Common myeloid progenitor, CD34-positive (primary cell): ENCODE measurements around the gene KREMEN1.
"Not testable (repeated sequence)": the region's sequence is repeated elsewhere in the genome, so short reads cannot be mapped to it uniquely, and the experiment has no call there.

Experiments used
- CTCF ChIA-PET: fragments of 350-600 bp; sonication (Branson Sonifier 250); formaldehyde crosslinking; loops from one replicate; lab custom pipeline; 2021; ENCODE audit warnings: antibody characterized with exemption; lab: Charles Lee
- POLR2A ChIA-PET: fragments of 350-600 bp; sonication (Branson Sonifier 250); formaldehyde crosslinking; loops from one replicate; lab custom pipeline; 2021; ENCODE audit warnings: antibody characterized with exemption; lab: Charles Lee
- DNase-seq, 3 donors: peaks; one replicate each; pipeline versions ENCODE4 v3.0.0 to v3.0.0-alpha.2; 2013
- H3K27ac ChIP-seq, 2 experiments: 1 replicate in 1 of 2; 2 replicates in 1 of 2; pipeline ENCODE4 v1.7.0; 2013; ENCODE audit warnings: inconsistent platforms in 2 of 2, low read length in 2 of 2, mild to moderate bottlenecking in 2 of 2, low read depth in 1 of 2, moderate library complexity in 1 of 2; ENCODE audit not compliant: severe bottlenecking in 2 of 2, insufficient read depth in 1 of 2, poor library complexity in 1 of 2
- H3K27me3 ChIP-seq, 5 experiments: replicated peaks in 2 of 5; 1 replicate in 3 of 5; 2 replicates in 2 of 5; pipeline versions ENCODE4 v1.6.1 to v1.7.0; 2013; ENCODE audit warnings: low read length in 4 of 5, mild to moderate bottlenecking in 2 of 5, moderate library complexity in 2 of 5, inconsistent platforms in 1 of 5; ENCODE audit not compliant: insufficient read depth in 5 of 5, control insufficient read depth in 4 of 5
- H3K36me3 ChIP-seq, 4 experiments: 1 replicate in 2 of 4; 2 replicates in 2 of 4; pipeline versions ENCODE4 v1.6.1 to v1.7.0; 2013; ENCODE audit warnings: low read length in 3 of 4, control low read depth in 1 of 4, mild to moderate bottlenecking in 1 of 4; ENCODE audit not compliant: control insufficient read depth in 4 of 4, insufficient read depth in 4 of 4
- H3K4me1 ChIP-seq, 4 experiments: 1 replicate in 3 of 4; 2 replicates in 1 of 4; pipeline versions ENCODE4 v1.6.1 to v1.7.1; 2013; ENCODE audit warnings: low read length in 3 of 4, mild to moderate bottlenecking in 3 of 4, control low read depth in 1 of 4, inconsistent platforms in 1 of 4, moderate library complexity in 1 of 4; ENCODE audit not compliant: control insufficient read depth in 4 of 4, insufficient read depth in 4 of 4; ENCODE audit errors: control extremely low read depth in 1 of 4
- H3K4me3 ChIP-seq, 7 experiments: 1 replicate in 4 of 7; 2 replicates in 3 of 7; pipeline versions ENCODE4 v1.5.1 to v1.7.0; 2013; ENCODE audit warnings: mild to moderate bottlenecking in 7 of 7, low read length in 6 of 7, moderate library complexity in 6 of 7, inconsistent platforms in 2 of 7, low read depth in 2 of 7, control low read depth in 1 of 7; ENCODE audit not compliant: insufficient read depth in 4 of 7, control insufficient read depth in 1 of 7; ENCODE audit errors: extremely low read depth in 1 of 7
- H3K9me3 ChIP-seq, 5 experiments: 1 replicate in 4 of 5; 2 replicates in 1 of 5; pipeline versions ENCODE4 v1.6.1 to v1.7.1; 2013; ENCODE audit warnings: low read length in 4 of 5, mild to moderate bottlenecking in 2 of 5, inconsistent platforms in 1 of 5, low read depth in 1 of 5, moderate library complexity in 1 of 5; ENCODE audit not compliant: control insufficient read depth in 4 of 5, insufficient read depth in 2 of 5; ENCODE audit errors: control extremely low read depth in 1 of 5
- WGBS: methylation state at CpG from one replicate; pipeline ENCODE4 v1.1.5; 2013; ENCODE audit not compliant: insufficient coverage; 5-methylcytosine and 5-hydroxymethylcytosine counted together

Gene KREMEN1

GRCh38 chr22:29039684-29040083 lies 33.2 kb upstream of the KREMEN1 start:
- CTCF ChIA-PET, result interaction anchor here (0.8 to 2.8 kb wide), 16 partner anchors 9 to 439 kb away, joined by 3 to 20 read pairs (median 4); partner anchors contain the start of gene ZNRF3
- H3K27ac ChIP-seq, H3K9me3 ChIP-seq, H3K4me3 ChIP-seq, H3K27me3 ChIP-seq, POLR2A ChIA-PET, DNase-seq, H3K36me3 ChIP-seq: not testable (repeated sequence)
- 100% methylated on average over 1 of the region's 4 CpGs for WGBS
- peaks cover 4 to 14% (median 13%) of the 10 kb centered on the region in 4 experiments for H3K4me1 ChIP-seq

GRCh38 chr22:29040385-29041275 lies 32.2 kb upstream of the KREMEN1 start:
- 33% methylated on average over 8 of the region's 9 CpGs for WGBS
- peak; percentile 83 to 91 (median 86) for DNase-seq
- Histone ChIP-seq H3K36me3 (peaks cover 0 to 7% (median 4%) of the 10 kb centered on the region in 4 experiments), H3K9me3 (no peaks in the 10 kb centered on the region), H3K4me3 (peak overlapping the region in 1 of 7 experiments; percentile 37), H3K27me3 (no peaks in the 10 kb centered on the region), H3K4me1 (peaks cover 4 to 14% (median 13%) of the 10 kb centered on the region in 4 experiments), H3K27ac (no peak overlapping the region)
- ChIA-PET POLR2A (no interaction called here), CTCF (interaction anchor here (0.6 to 4.6 kb wide), 29 partner anchors 9 to 445 kb away, joined by 3 to 27 read pairs (median 4); partner anchors contain the start of gene ZNRF3)

- Histone ChIP-seq H3K4me1 (peaks cover 4 to 14% (median 13%) of the 10 kb centered on the region in 4 experiments), H3K27me3 (no peaks in the 10 kb centered on the region), H3K4me3 (peak overlapping the region in 1 of 7 experiments; percentile 37), H3K36me3 (peaks cover 0 to 11% (median 7%) of the 10 kb centered on the region in 4 experiments), H3K27ac (no peak overlapping the region), H3K9me3 (no peaks in the 10 kb centered on the region)
- peak; percentile 42 to 77 (median 70) for DNase-seq
- WGBS, result 5% methylated on average over 2 of the region's 2 CpGs
- ChIA-PET POLR2A (no interaction called here), CTCF (interaction anchor here (0.7 to 4.6 kb wide), 19 partner anchors 9 to 441 kb away, joined by 3 to 27 read pairs (median 5); partner anchors contain the start of gene ZNRF3)
These were observed 31.4 kb upstream of the KREMEN1 start for GRCh38 chr22:29041408-29041807.

- CTCF ChIA-PET, result interaction anchor here (0.6 to 4.6 kb wide), 4 partner anchors 14 to 444 kb away, joined by 3 to 27 read pairs (median 3); no protein-coding TSS in a partner anchor
- POLR2A ChIA-PET, result no interaction called here
- Histone ChIP-seq H3K4me3 (no peak overlapping the region), H3K27me3 (no peaks in the 10 kb centered on the region), H3K4me1 (peaks cover 4 to 14% (median 13%) of the 10 kb centered on the region in 4 experiments), H3K9me3 (no peaks in the 10 kb centered on the region), H3K36me3 (peaks cover 0 to 29% (median 8%) of the 10 kb centered on the region in 4 experiments), H3K27ac (no peak overlapping the region)
- 95% methylated on average over 4 of the region's 7 CpGs for WGBS
- no peak for DNase-seq
These were observed 28.8 kb upstream of the KREMEN1 start for GRCh38 chr22:29043906-29044575.

GRCh38 chr22:29044657-29045176 lies 28.1 kb upstream of the KREMEN1 start:
- POLR2A ChIA-PET, result no interaction called here
- CTCF ChIA-PET, result interaction anchor here (0.6 to 1.5 kb wide), 3 partner anchors 187 to 444 kb away, joined by 3 read pairs; no protein-coding TSS in a partner anchor

GRCh38 chr22:29048822-29049654 lies 23.8 kb upstream of the KREMEN1 start:
- peaks cover 0 to 39% (median 11%) of the 10 kb centered on the region in 4 experiments for H3K36me3 ChIP-seq
- no peaks in the 10 kb centered on the region for H3K27me3 ChIP-seq
- no peak for DNase-seq
- over 99% methylated on average over 29 of the region's 31 CpGs for WGBS
- ChIA-PET POLR2A (no interaction called here), CTCF (interaction anchor here (1.4 kb wide), 1 partner anchor 8 kb away, joined by 6 read pairs; no protein-coding TSS in a partner anchor)
- no peaks in the 10 kb centered on the region for H3K4me1 ChIP-seq
- no peaks in the 10 kb centered on the region for H3K9me3 ChIP-seq
- H3K27ac ChIP-seq, result no peak overlapping the region
- no peak overlapping the region for H3K4me3 ChIP-seq

More at GRCh38 chr22:29044657-29045176, 28.1 kb upstream of the KREMEN1 start:
- peaks cover 0 to 35% (median 12%) of the 10 kb centered on the region in 4 experiments for H3K36me3 ChIP-seq
- no peak overlapping the region for H3K4me3 ChIP-seq
- 97% methylated on average over 13 of the region's 13 CpGs for WGBS
- H3K4me1 ChIP-seq, result peaks cover 4 to 14% (median 13%) of the 10 kb centered on the region in 4 experiments
- H3K27ac ChIP-seq, result no peak overlapping the region
- no peaks in the 10 kb centered on the region for H3K27me3 ChIP-seq
- no peak for DNase-seq
- H3K9me3 ChIP-seq, result no peaks in the 10 kb centered on the region
